Breast epithelium (tissue), 4 donors: ENCODE results near the gene IL25. TPM values are rescaled to one million over a fixed set of nuclear protein-coding genes. Genes with fewer than 3 reads are reported as not detected.

ENCODE experiments used
- DNase-seq, 2 donors: peaks; one replicate each; pipeline ENCODE4 v3.0.0-alpha.2; 2019; ENCODE audit warnings: low spot score in 2 of 2
- H3K27ac ChIP-seq, 2 donors: fragments of 200-600 bp; sonication (generic) in 1 of 2; one replicate each; pipeline ENCODE4 v1.5.1; 2016 to 2019; ENCODE audit warnings: mild to moderate bottlenecking in 1 of 2
- H3K27me3 ChIP-seq, 2 donors: fragments of 200-600 bp; sonication (generic) in 1 of 2; one replicate each; pipeline versions ENCODE4 v1.5.1 to v1.6.0; 2017 to 2019; ENCODE audit warnings: control low read depth in 1 of 2, mild to moderate bottlenecking in 1 of 2
- H3K36me3 ChIP-seq: fragments of 200-600 bp; one replicate; pipeline ENCODE4 v1.5.1; 2019
- H3K4me1 ChIP-seq, 2 donors: fragments of 200-600 bp; sonication (generic); one replicate each; pipeline ENCODE4 v1.5.1; 2016 to 2019; ENCODE audit warnings: control low read depth in 1 of 2
- H3K4me3 ChIP-seq, 3 donors: fragments of 200-600 bp; sonication (generic); 1 replicate in 2 of 3; 2 replicates in 1 of 3; pipeline ENCODE4 v1.5.1; 2016 to 2019; ENCODE audit warnings: mild to moderate bottlenecking in 3 of 3, moderate library complexity in 2 of 3
- H3K9me3 ChIP-seq, 2 donors: fragments of 200-600 bp; sonication (generic) in 1 of 2; one replicate each; pipeline ENCODE4 v1.5.1; 2016 to 2019; ENCODE audit warnings: control low read depth in 1 of 2
- CTCF ChIP-seq, 3 donors: fragments of 450-650 bp; IDR thresholded peaks; one replicate each; pipeline ENCODE4 v1.5.1; 2016 to 2017; ENCODE audit warnings: antibody characterized with exemption in 3 of 3, mild to moderate bottlenecking in 3 of 3, moderate library complexity in 3 of 3
- POLR2A ChIP-seq: fragments of 450-650 bp; IDR thresholded peaks from one replicate; pipeline ENCODE4 v1.6.1; 2016; ENCODE audit warnings: antibody characterized with exemption, mild to moderate bottlenecking, moderate library complexity
- POLR2AphosphoS5 ChIP-seq, 3 donors: sonication (generic); formaldehyde crosslinking; IDR thresholded peaks; one replicate each; pipeline ENCODE4 v1.6.1; 2017; ENCODE audit warnings: antibody characterized with exemption in 3 of 3
- intact Hi-C: fragments of 100-400 bp; cut with DNase I; formaldehyde crosslinking; loops from one replicate; pipeline ENCODE4 v1.15.1; 2023; ENCODE audit warnings: low total_unique reads
- total RNA-seq, 3 donors: library from RNA; depleted of rRNA; stranded (reverse); fragments of >200 nt; gene quantifications; one replicate each; pipeline ENCODE4 v1.1.0, GENCODE V29; 2016

Gene IL25
- total RNA-seq, 3 donors from 2014 or later = not detected

- no peaks in the 10 kb centered on the region for H3K36me3 ChIP-seq
- no peak overlapping the region for H3K27ac ChIP-seq
- no peak for DNase-seq
- no peaks in the 10 kb centered on the region for H3K9me3 ChIP-seq
- intact Hi-C loops = loop anchor here (5.0 to 10.0 kb wide), 2 partner anchors 51 to 148 kb away; partner anchors contain the start of gene CMTM5
- no peak for TF ChIP-seq POLR2AphosphoS5 (IDR thresholded peaks at IDR 0.05)
- no peak for TF ChIP-seq CTCF (IDR thresholded peaks at IDR 0.05)
- no peak for TF ChIP-seq POLR2A
- H3K4me1 ChIP-seq = peaks cover 0 to 4% of the 10 kb centered on the region in 2 donors
- H3K4me3 ChIP-seq = no peak overlapping the region
- H3K27me3 ChIP-seq = no peaks in the 10 kb centered on the region
These were observed 45.9 kb upstream of the IL25 start for GRCh38 chr14:23326491-23327332.

GRCh38 chr14:23327947-23328744 lies 44.5 kb upstream of the IL25 start:
- DNase-seq = peak; percentile 61 to 71

GRCh38 chr14:23335623-23336022 lies 37.0 kb upstream of the IL25 start:
- DNase-seq = no peak

More at GRCh38 chr14:23327947-23328744, 44.5 kb upstream of the IL25 start:
- no peaks in the 10 kb centered on the region for H3K27me3 ChIP-seq
- no peaks in the 10 kb centered on the region for H3K4me1 ChIP-seq
- H3K4me3 ChIP-seq = no peak overlapping the region
- TF ChIP-seq POLR2AphosphoS5 (IDR thresholded peaks at IDR 0.05) = no peak
- TF ChIP-seq POLR2A = no peak
- peak; percentile 83 to 93 (median 87) for TF ChIP-seq CTCF (IDR thresholded peaks at IDR 0.05)
- H3K27ac ChIP-seq = no peak overlapping the region
- intact Hi-C loops = loop anchor here (5.0 to 10.0 kb wide), 2 partner anchors 49 to 147 kb away; partner anchors contain the start of gene CMTM5
- no peaks in the 10 kb centered on the region for H3K36me3 ChIP-seq
- H3K9me3 ChIP-seq = no peaks in the 10 kb centered on the region

GRCh38 chr14:23339506-23340268 lies 32.9 kb upstream of the IL25 start:
- H3K27me3 ChIP-seq = no peaks in the 10 kb centered on the region
- no peak for DNase-seq
- TF ChIP-seq CTCF (IDR thresholded peaks at IDR 0.05) = no peak
- no peak for TF ChIP-seq POLR2A
- TF ChIP-seq POLR2AphosphoS5 (IDR thresholded peaks at IDR 0.05) = no peak
- intact Hi-C loops = loop anchor here (2.0 kb wide), 1 partner anchor 77 kb away; no protein-coding TSS in a partner anchor
- no peak overlapping the region for H3K4me3 ChIP-seq
- H3K4me1 ChIP-seq = no peaks in the 10 kb centered on the region
- no peaks in the 10 kb centered on the region for H3K9me3 ChIP-seq
- H3K36me3 ChIP-seq = no peaks in the 10 kb centered on the region
- no peak overlapping the region for H3K27ac ChIP-seq

More at GRCh38 chr14:23335623-23336022, 37.0 kb upstream of the IL25 start:
- no peak for TF ChIP-seq CTCF (IDR thresholded peaks at IDR 0.05)
- no peak for TF ChIP-seq POLR2A
- TF ChIP-seq POLR2AphosphoS5 (IDR thresholded peaks at IDR 0.05) = no peak
- Histone ChIP-seq H3K36me3 (no peaks in the 10 kb centered on the region), H3K27ac (no peak overlapping the region), H3K9me3 (no peaks in the 10 kb centered on the region), H3K27me3 (no peaks in the 10 kb centered on the region), H3K4me1 (no peaks in the 10 kb centered on the region), H3K4me3 (no peak overlapping the region)
- intact Hi-C loops = no loop called here
